HG03095 (cell line): Measurements from ENCODE around the gene CCL27.
"Not testable (repeated sequence)": the region's sequence is repeated elsewhere in the genome, so short reads cannot be mapped to it uniquely, and the experiment has no call there.

ENCODE experiments used
- ATAC-seq: cut with Tn5 transposase; IDR thresholded peaks from one replicate; pipeline ENCODE4 v1.9.1; 2021; ENCODE audit warnings: moderate library complexity; ENCODE audit not compliant: unreplicated experiment

Gene CCL27

DNA sequence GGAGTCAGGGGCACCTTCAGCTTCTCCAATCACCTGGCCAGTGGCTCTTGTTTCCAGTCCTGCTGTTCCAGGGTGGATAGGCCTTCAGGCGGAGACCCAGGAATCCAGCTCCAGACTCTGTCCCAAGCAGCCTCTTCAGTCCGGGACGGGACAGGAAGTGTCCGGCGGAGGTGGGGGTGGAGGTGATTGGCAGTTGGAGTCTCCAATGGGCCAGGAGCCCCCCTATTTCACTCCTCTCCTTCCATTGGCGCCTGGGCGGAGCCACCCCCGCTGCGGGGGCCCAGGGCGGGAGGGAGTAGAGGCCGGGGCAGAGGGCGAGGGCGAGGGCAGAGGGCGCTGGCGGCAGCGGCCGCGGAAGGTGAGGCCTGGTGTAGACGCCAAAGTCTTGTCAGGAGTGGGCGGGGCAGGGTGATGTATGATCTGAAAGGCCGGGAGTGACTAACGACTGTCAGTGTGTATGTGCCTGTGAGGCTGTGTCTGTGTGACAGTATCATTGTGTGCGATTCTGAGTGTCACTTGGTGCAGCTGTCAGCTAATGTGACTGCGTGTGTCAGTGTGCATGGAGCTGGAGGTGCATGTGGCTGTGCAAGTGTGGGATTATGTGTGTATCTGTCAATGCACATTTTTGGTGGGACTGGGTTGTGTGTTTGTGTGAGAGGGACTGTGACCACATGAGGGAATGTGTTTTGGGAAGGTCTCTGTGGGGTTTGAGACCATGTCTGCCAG lies 10.4 kb downstream of the CCL27 start, which contains the start of gene IL11RA:
Gene IL11RA (plus strand): TSS at position 310 of the 726 bp plus-strand sequence. CDS start 3,033 bp downstream, outside the sequence.
- no peak for ATAC-seq

DNA sequence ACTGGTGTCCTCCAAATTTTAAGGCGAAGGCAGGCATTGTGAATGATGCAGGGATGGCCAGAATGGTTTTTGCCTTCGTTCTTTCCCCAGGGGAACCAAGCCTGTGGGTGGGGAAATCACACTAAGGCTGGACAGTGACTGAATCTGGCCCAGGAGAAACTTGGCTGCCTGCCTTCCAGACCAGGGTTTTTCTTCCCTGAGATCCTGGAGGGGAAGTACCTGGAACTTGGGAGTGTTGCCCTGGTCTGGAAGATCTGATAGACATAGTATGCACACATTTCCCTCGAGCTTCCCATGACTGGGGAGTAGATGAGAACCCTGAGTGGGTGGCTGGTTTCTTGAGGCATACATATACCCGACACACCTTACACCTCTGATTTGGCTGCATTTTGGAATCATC lies 11.1 kb downstream of the CCL27 start:
- no peak for ATAC-seq

DNA sequence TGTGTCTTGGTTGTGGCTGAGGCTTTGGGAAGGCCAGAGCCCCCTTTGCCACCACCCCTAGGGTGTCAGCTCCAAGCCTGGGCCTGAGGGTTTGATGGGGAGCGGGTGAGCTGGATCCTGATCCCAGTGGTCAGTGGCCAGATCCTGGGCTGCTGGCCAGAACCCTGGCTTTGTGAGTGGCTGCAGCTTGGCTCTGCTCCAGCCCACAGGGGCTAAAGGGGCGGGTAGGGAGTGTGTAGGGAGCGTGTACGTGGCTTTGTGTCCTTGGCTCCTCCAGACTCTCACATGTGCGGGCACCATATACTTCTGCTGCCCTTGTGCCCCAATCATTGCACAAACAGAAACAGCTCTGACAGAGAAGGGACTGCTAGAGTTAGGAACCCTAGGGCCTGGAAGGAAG lies 11.6 kb downstream of the CCL27 start:
- ATAC-seq: no peak

DNA sequence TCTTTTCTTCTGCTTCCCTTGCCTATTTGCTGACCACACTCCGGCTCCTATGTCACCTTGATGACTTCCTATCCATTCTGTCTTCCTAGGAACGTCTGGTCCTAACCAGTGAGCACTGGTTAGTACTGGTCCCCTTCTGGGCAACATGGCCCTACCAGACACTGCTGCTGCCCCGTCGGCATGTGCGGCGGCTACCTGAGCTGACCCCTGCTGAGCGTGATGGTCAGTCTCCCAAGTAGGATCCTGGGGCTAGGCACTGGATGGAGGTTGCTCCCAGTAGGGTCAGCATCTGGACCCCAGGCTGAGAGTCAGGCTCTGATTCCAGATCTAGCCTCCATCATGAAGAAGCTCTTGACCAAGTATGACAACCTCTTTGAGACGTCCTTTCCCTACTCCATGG lies 13.8 kb downstream of the CCL27 start:
- no peak for ATAC-seq

DNA sequence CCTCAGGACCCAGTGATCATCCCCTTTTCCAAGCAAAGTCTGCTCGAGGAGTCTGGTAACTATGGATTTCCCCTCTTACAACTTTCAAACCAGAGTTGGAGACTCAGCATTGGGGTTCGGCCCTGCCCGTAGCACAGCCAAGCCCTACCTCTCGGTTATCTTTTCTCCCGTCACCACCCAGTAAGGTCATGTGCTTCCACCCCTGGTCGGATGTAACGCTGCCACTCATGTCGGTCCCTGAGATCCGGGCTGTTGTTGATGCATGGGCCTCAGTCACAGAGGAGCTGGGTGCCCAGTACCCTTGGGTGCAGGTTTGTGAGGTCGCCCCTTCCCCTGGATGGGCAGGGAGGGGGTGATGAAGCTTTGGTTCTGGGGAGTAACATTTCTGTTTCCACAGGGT lies 14.8 kb downstream of the CCL27 start:
- no peak for ATAC-seq

DNA sequence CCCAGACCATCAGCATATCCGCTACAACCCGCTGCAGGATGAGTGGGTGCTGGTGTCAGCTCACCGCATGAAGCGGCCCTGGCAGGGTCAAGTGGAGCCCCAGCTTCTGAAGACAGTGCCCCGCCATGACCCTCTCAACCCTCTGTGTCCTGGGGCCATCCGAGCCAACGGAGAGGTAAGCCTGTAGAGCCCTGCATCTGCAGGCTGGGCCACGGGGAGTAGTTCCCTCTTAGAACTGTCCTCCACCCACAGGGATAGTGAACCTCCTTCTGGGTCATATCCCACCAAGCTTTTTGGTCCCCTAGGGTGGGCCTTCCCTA lies 15.4 kb downstream of the CCL27 start:
- peak; percentile 24 for ATAC-seq

DNA sequence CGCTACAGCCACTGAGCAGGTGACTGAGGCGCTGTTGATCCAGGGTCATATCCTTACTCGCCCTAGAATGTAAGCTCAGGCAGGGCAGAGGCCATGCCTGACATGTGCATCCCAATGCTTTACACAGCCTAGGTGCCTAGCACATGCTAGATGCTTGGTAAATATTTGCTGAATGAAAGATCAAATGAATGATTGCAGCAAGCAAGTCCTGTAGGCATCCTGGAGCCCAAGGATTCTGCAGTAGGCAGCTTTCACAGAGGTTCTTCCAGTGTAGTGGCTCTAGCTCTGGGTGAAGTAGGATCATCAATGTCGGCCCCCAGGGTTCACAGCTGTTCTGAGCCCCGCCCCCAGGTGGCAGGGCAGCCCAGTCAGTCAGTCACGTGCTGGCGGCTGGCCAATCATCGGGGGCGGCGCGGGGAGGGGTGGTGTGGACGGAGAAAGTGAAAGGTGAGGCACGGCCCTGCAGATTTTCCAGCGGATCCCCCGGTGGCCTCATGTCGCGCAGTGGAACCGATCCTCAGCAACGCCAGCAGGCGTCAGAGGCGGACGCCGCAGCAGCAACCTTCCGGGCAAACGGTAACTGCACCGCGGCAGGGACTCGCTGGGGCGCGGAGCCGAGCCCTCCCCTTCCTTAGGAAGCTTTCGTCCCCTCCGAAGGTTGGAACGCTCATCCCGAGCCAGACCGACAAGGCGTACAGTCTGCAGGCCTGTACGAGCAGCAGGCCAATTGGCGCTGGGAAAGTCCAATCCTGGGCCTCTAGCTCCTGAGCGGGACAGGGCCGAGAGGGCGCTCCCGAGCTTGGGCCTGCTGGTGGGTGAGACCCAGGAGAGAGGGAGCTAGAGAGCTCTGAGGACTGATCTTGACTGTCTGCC lies 16.0 kb downstream of the CCL27 start, which contains the start of gene GALT:
Gene GALT (plus strand): TSS at position 465 of the 873 bp plus-strand sequence. CDS start 30 bp downstream, at position 495.
- ATAC-seq: peak; percentile 85

DNA sequence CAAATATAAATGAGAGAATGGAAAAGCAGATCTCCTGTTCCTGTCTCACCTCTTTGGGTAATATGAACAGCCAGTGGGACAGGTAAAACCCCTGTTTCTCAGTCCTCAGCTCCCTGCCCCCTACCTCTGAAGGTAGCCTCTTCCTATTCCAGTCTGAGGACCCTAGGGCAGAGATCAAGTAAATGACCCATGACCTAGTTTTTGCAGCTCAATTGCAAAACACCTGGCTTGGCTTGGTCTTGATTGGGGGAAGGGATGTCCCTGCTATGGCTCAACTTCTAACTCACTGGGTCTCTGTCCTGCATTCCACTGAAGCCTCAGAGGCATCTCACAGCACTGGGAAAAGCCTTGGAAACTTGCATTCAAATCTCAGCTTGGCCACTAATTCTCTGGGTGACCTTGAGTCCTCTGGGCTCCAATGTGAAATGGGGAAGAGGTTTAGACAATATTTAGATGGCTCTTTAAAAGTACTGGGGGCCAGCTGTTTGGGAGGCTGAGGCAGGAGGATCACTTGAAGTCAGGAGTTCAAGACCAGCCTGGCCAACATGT lies 17.6 kb downstream of the CCL27 start:
- no peak for ATAC-seq

DNA sequence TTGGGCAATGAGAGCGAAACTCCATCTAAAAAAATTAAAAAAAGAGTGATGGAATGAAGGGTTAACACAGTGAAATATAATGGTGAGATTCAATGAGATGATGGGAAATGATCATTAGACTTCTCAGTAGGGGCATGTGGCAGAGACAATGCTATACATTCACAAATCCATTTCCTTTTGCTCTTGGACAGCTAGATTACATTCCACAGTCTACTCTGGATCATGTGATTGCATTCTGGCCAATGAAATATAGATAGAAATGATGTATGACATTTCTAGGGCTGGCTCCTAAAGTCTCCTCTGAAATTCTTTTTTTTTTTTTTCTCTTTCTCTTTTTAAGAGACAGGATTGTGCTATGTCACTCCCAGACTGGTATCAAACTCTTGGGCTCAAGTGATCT lies 19.8 kb downstream of the CCL27 start:
- ATAC-seq: no peak

DNA sequence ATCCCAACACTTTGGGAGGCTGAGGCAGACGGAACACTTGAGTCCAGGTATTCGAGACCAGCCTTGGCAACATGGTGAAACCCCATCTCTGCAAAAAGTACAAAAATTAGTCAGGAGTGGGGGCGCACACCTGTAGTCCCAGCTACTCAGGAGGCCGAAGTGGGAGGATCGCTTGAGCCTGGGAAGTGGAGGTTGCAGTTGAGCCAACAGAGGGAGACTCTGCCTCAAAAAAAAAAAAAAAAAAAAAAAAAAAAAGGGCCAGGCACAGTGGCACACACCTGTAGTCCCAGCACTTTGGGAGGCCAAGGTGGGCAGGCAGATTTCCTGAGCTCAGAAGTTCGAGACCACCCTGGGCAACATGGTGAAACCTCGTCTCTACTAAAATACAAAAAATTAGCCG lies 23.1 kb downstream of the CCL27 start:
- ATAC-seq: not testable (repeated sequence)

DNA sequence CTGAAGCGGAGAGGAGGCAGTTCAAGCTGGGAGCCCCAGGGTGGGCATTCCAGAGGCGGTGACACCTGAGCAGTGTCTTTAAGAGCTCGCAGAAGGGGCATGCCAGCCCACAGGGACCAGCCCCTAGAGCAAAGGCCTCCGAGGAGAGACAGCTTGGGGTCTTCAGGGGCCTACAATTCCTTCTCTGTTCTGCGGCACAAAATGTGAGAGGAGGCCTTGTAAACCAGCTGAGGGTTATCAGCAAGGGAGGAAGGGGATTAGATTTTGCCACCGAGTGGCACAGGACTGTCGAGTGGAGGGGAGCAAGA lies 24.4 kb downstream of the CCL27 start:
- no peak for ATAC-seq

DNA sequence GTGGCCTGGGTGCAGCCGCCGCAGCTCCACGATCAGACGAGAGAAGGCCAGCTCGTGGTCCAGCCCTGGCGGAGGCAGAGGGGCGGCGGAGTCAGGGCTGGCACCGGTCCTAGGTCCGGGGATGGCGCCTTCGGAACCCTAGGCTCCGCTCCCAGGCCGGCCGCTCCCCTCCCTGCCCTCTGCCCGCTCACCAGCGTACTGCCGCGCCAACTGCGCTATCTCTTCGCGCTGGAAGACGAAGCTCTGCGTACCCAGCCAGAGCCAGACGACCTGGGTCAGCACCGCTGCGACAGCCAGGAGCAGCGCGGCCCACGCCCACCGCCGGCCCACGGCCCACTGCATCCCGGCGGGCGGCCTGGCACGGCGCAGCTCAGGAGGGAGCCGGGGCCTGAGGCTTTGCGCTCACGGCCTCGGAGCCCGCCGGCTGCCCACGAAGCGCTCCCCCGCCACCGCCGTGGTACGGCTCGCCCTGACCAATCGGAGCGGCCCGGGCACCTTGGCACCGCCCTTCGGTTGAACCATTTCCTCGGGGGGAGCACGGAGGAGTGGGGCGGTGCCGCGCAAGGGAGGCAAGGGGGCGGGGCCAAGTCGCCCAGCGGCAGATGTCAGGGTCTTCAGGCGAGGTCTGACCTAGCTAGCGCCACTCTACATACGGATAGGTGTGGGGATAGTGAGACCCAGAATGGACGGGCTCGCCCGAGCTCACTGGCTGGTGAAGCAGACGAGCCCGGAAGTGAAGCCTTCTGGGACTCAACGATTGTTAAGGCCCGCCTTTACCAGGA lies 24.9 kb downstream of the CCL27 start, which contains the start of gene SIGMAR1:
Gene SIGMAR1 (minus strand): TSS at position 432 of the 782 bp plus-strand sequence. CDS start 90 bp downstream, at position 342.
- peak; percentile 87 for ATAC-seq

DNA sequence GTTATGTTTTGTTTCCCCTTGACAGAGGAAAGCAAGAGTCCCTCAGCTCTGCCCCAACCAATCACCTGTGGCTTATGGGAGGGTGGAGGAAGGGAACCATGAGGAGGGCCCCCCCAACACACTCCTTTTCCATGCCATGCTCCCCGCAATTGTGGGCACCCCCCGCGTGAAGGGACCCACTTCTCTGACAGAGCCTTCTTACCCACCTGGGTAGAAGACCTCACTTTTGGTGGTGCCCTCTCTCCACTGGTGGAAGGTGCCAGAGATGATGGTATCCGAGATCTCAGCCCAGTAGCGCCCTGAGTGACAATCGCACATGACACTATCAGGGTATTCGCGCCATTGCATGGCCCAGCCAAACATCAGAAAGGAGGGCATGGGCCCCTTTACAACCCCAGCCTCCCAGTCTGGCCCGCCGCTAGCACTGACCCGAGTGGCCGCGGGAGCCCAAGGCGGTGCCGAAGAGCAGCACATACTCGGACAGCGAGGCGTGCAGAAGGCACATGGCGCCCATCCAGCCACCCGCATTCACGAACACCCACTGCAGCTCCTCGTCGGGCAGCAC lies 25.6 kb downstream of the CCL27 start:
- peak; percentile 9 for ATAC-seq

DNA sequence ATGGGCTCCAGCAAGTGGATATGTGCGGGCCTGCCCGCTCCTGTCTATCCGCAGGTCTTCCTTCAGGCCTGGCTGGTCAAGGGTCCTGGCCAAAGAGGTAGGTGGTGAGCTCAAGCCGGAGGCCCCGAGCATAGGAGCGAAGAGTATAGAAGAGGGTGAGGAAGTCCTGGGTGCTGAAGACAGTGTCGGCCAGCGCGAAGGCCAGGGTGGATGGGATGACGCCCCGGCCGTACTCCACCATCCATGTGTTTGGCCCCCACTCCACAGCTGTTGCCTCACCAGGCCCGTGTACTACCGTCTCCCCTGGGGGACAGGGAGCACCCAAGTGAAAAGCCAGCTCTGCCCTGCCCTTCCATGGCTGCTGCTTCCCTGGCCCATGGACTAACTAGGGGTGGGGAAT lies 26.9 kb downstream of the CCL27 start:
- ATAC-seq: no peak

DNA sequence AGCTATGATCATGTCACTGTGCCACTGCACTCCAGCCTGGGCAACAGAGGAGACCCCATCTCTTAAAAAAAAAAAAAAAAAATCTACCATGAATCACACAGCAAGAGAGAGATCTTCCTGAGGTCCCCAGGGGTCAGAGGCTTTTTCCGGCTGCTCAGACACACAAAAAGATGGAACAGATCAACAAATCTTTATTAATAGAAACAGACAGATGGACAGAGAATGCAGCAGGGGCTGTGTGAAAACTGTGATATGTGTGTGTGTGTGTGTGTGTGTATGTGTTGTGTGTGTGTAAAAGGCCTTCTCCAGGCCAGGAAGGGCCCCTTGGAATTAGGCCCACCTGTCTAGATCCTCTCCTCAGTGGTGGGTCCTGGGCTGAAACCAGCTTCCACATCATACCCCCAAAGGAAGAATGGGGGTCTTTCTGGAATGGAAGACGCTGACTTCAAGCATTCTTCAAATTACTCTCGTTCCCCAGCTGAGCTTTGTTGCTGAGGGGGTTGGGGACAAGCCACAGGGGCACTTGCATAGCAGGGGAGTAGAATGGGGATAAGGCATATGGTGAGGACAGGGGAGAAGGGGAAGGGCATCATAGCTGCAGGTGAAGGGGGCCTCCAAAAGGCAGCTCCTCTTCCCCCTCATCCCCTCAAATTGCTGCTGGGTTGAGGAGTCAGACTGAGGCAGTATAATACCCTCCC lies 27.8 kb downstream of the CCL27 start:
- ATAC-seq: no peak

DNA sequence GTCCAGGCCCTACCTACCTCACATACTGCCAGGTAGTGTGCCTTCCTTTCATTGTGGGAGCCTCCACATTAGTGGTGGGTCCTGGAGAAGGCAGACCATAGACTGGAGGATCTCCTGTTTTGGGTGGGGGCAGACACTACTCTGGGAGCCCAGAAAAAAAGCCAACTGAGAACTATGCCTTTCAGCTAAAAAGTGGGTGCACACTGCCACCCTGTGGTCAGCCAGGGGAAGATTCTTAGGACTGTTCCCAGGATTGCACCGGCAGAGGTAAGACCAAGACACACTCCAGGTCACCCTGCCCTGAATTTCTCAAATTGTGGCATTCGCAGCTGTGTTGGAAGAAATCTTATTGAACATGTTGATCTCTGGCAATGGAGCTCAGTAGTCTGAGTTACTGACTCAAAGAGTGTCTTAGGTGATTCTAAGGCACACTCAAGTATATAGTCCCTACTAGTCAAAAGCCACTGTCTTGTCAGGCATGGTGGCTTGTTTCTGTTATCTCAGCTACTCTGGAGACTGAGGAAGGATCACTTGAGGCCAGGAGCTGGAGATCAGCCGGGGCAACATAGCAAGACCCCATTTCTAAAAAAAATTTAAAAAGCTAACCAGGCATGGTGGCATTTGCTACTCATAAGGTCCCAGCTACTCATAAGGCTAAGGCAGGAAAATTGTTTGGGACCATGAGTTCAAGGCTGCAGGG lies 28.5 kb downstream of the CCL27 start:
- no peak for ATAC-seq

DNA sequence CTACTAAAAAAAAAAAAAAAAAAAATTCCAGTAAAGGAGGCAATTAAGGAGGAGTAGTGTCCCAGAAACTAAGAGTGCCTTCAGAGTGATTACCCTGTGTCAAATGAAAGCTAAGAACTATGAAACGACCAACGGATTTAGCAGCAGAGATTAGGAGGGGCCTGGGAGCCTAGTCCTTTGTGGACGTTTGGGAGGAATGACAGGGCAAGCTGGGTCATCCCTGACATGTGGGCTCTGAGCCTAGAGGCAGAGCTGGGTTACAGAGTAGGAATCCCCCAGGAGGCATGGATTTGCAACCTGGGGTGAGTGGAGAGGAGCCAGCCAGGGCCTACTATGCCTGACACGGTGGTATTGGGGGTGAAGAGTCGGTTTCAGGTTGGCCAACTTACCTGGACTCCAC lies 29.3 kb downstream of the CCL27 start:
- no peak for ATAC-seq

DNA sequence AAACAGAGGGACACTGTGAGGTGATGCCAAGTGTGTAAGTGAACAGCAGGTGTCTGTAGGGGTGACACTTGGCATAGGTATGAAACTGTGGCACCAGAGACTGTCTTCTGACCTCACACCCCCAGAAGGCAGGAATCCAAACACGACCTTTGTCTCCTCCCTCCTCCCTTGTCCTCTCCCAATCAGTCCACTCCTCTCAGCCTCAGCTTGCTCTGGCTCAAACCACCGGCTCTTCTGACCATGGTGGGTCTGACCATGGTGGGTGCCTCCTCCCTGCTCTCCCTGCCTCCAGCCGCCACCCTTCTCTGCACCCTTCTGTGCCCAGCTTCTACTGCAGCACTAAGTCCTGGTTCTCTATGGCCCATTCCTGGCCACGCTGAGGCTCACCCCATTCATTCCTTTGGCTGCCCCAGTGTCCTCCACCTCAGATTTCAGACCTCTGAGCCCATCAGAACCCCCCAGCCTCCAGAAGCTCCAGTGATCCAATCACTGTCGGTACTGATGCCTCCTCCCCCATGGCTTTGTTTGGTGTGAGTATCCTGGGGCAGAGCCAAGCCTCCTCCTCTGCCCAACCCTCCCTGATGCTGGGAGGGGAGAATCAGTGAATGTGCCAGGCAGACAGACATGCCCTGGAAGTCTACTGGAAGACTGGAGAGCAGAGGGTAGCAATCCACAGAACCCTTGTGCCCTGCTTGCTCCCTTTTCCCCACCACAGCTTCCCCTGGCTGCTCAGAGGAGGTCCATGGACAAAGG lies 31.9 kb downstream of the CCL27 start:
- ATAC-seq: no peak

DNA sequence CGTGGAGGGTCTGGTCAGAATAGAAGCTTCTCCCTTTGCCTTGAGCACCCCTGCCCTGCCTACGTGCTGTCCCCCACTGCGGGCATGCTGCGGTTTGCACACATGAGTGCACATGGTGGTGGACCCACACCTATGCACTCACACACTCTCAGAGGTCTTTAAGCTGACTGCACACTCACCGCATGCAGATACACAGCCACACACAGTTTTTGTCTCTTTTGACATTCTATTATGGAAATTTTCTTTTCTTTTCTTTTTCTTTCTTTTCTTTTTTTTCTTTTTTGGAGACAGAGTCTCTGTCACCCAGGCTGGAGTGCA lies 33.0 kb downstream of the CCL27 start:
- no peak for ATAC-seq
